Measurements from ENCODE around the gene KRTAP5-7.
"Not testable (repeated sequence)": the region's sequence is repeated elsewhere in the genome, so short reads cannot be mapped to it uniquely, and the experiment has no call there.

Gene KRTAP5-7

DNA sequence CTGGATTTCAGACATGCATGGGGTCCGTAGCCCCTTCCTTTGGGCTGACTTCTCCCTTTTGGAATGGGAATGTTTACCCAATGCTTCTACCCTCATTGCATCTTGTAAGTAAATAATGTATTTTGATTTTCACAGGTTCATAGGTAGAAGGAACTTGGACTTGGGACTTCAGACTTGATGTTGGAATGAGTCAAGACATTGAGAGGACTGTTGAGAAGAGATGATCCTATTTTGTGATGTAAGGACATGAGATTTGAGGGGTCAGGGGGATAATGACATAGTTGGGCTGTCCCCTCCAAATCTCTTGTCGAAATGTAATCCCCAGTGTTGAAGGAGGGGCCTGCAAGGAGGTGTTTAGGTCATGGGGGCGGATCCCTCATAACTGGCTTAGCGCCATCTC, 37.4 kb downstream of the KRTAP5-7 start:
- no peak for DNase-seq

DNA sequence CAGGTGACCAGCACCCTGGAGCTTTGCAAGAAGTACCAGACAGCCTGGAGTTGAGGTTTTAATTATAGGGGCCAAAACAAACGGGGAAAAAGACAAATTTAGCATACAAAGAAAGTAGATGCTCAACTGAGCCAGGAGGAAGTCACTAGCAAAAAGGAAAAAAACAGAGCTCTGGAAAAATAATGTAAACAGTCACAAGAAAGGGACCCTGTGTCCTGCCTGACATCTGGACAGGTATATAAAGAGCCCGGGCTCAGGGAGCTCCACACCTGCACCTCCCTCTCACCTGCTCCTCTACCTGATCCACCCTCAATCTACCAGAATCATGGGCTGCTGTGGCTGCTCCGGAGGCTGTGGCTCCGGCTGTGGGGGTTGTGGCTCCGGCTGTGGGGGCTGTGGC, 38.2 kb downstream of the KRTAP5-7 start, which contains the start of gene KRTAP5-10:
Gene KRTAP5-10, plus strand, starts transcription at position 301 of the 400 bp plus-strand sequence. Its CDS starts 25 bp downstream, at position 326.
- DNase-seq: no peak

DNA sequence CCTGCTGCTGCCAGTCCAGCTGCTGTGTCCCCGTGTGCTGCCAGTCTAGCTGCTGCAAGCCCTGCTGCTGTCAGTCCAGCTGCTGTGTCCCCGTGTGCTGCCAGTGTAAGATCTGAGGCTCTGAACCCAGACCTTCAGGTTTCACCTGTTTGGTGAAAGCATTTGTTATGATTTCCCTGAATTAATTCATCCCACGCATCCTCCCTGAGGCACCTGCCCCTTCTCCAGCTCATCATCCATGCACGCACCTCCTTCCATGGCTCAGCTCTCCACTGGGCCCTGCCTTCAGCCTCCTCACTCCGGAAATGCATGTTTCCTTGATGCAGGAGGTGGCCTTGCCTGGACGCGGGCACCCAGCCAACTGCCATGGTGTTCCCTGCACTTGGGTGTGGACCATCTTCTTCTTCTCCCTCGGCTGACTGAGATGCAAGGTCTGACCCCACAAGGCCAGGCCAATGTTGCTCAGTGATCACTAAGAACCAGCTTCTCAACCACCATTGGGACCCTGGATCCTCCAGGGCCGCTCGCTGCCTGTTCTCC, 39.1 kb downstream of the KRTAP5-7 start:
- no peak for DNase-seq

DNA sequence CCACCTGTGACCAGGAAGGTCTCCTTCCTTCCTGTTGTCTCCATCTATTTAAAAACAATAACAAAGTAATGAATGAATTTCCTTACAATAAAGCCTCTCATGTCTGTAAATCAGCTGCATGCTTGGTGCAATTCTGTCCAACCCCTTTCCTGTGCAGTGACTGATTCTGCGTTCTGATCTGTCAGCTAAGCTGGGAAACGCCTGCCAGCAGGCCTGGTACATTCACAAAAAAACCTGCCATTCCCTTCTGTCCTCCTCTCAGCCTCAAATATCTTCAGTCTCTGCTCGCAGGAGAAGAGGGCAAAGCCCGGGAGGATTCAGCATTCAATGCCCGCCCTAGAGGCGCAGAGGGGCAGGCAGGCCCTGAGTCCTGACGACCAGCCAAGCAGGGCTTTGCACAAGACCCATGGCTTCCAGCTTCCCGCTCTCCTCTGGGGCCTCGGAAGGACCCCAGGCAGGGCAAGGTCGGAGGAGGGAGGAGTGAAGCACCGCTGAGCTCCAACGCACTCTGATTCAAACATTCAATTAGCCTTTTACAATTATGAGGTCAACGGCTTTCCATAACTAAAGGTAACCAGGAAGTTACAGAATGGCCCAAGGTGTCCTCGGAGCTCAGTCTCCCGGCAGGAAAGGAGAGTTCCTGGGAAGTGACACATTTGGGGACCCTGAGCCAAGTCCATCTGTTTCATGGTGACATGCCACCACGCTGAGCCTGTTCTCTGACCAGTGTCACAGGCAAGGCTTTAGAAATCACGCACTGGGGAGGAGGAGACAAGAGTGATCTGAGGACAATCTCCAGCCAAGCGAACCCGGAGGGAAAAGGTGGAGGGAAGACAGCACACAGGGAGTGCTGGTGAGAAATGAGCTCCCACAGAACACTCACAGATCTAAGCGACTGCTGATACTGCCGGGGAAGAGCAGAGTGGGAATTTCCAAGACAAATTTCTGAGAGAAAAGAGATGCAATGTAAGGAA, 39.8 kb downstream of the KRTAP5-7 start:
- DNase-seq: not testable (repeated sequence)

DNA sequence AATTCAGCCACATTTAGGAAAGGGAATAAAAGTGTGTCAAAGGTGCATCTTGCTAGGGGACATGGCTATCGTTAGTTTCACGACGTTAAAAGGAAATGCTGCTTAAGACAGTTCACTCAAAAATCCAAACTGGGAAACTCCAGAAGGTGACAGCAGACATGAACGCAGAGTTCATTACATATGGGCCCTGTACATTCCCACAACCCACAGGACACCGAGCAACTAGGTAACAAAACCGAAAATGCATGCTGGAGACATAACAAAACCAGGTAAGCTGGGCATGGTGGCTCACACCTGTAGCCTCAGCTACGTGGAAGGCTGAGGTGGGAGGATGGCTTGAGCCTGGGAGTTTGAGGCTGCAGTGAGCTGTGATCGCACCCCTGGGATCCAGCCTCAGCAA, 40.6 kb downstream of the KRTAP5-7 start:
- DNase-seq: not testable (repeated sequence)

DNA sequence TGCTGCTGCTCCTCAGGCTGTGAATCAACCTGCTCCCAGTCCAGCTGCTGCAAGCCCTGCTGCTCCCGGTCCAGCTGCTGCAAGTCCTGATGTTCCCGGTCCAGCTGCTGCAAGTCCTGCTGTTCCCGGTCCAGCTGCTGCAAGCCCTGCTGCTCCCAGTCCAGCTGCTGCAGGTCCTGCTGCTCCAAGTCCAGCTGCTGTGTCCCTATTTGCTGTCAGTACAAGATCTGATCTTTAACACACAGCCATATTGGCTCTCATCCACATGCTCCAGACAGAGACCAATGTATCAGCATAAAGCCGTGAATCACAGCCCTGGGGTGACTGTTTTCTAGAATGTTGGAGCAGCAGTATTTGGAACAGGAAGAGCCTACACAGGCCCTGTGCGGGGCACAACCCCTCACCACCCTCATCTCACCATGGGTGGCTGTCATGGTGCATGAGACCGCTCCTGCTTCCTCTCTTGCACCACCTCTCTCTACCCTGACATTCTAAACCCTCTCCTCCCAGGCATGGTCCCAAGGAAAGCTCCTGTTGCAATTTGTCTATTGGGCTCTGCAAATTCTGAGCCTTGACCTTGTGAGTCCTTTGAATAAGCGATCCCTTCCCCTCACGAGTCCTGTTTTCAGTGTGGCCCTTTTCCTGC, 41.8 kb downstream of the KRTAP5-7 start:
- DNase-seq: no peak

DNA sequence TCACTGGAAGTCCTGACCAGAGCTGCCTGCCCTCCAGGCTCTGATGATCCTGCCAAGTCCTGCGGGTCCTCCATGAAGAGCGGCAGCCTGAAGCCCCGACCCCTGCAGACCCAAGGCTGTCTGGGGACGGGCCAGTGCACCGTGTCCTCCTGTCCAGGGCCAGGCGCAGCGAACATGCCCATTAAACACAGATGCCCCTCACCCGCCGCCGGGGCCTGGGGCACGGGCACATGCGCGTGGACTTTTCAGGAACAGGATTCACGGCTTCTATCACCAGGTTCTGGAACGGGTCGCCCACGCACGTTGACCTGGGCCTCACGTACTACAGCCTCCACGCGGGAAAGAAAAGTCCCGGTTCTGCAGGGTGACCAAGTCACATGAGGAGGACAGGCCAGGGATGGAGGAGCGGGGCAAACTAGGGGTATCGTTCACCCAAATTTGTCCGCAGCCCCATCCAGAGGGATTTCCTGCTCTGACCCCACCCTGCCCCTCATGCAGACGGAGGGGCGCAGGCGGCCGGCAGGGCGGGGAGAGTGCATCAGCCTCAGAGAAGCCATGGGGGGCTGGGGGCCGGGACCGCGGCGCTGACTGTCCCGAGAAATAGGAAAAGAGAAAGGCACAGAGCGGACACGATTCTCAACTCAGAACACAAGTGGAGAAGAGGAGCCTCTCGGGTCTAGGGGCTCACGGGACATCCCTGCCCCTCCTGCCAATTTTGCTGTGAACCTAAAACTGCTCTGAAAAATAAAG, 44.2 kb downstream of the KRTAP5-7 start:
- not testable (repeated sequence) for DNase-seq

DNA sequence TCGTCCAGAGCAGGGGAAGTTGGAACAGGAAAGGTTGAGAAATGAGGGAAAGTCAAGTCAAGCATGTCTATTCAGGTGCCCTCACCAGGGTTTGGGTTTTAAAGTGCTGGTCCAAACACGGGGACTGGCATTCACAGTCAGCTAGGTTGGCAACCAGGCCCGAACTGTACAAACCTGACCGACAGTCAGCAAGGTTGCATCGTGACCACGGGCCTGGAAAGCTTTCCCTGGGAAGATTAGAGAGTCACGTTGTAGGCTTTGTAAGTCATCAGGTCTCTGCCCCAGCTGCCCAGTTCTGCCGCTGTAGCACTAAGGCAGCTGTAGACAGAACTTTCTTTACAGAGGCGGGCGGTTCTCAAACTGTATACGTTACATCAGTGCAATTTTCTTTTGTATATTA, 45.7 kb downstream of the KRTAP5-7 start:
- DNase-seq: no peak

DNA sequence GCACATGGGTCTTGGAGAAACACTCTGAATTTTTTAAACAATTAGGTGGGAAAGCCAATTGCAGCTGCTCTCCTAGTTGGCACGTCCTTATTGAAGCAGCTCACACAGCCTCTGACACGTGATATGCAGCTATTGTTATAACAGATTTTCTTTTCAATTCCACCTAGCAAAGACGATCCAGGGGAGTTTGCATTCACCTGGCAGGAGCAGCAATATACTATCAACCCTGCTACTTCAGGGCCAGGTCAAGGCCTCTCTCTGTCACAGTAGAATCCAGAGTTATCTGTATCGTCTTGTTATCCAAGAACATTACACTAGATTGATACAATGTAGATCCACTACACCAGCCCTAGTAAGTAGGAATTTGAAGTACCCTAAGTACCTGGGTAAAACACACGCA, 47.4 kb downstream of the KRTAP5-7 start:
- no peak for DNase-seq

DNA sequence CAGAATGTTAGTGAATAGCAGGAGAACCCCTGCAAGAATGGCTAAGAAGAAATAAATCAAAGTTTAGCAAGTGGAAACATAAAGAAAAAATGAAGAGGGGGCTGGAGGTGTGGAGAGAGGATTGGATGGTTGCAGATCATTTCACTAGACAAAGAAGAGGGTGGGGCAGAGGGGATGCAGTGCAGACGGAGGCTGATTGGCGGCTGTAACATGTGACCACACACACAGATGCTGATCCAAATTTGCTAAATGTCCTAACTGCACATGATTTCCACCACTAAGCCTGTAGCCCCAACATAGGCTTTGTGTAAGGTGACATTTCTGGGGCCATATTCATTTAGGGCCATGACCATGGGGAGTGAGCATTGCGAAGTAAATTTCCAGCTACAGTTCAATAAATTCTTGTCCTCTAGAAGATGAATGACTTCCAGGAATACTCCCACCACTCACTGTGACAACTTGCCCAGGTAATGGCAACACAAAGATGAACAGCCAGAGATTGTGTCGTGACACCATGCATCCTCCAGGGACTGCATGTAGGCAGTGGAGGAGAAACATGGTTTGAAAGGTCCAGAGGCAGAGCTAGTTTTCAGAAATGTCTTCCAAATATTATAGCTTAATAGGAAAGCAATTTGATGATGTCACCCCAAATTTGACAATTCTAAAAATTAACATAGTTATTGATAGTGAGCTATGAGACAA, 48.8 kb downstream of the KRTAP5-7 start:
- no peak for DNase-seq

DNA sequence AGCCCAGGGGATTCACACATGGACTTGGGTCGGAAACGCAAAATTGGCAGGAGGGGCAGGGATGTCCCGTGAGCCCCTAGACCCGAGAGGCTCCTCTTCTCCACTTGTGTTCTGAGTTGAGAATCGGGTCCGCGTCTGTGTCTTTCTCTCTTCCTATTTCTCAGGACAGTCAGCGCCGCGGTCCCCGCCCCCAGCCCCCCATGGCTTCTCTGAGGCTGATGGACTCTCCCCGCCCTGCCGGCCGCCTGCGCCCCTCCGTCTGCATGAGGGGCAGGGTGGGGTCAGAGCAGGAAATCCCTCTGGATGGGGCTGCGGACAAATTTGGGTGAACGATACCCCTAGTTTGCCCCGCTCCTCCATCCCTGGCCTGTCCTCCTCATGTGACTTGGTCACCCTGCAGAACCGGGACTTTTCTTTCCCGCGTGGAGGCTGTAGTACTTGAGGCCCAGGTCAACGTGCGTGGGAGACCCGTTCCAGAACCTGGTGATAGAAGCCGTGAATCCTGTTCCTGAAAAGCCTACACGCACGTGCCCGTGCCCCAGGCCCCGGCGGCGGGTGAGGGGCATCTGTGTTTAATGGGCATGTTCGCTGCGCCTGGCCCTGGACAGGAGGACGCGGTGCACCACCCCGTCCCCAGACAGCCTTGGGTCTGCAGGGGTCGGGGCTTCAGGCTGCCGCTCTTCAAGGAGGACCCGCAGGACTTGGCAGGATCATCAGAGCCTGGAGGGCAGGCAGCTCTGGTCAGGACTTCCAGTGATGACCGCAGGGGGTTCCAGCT, 49.8 kb downstream of the KRTAP5-7 start:
- DNase-seq: not testable (repeated sequence)

DNA sequence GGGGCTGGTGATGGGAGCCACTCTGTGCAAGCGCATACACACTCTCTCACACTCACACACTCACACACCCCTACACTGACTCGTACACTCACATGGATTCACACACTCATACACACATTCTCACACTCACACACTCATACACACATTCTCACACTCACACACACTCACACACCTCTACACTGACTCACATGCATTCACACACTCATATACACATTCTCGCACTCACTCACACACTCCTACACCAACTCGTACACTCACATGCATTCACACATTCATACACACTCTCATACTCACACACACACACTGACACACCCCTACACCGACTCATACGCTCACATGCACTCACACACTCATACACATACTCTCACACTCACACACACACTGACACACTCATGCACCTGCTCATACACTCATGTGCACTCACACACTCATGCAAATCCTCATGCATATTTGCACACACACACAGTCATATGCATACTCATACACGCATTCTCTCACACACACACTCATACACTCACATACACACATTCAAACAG, 50.5 kb downstream of the KRTAP5-7 start:
- no peak for DNase-seq
